Bronchial epithelial cell (primary cell): ENCODE measurements around the gene TXLNB. TPM values are rescaled to one million over a fixed set of nuclear protein-coding genes. Genes with fewer than 3 reads are reported as not detected.

Experiments
- DNase-seq: peaks from one replicate; pipeline ENCODE4 v3.0.0-alpha.2; 2010; ENCODE audit warnings: low read depth
- FAIRE-seq: peaks from 2 replicates; lab custom pipeline; 2011; peaks lifted over from hg19 to GRCh38; lab: Jason Lieb, UNC
- H3K27me3 ChIP-seq: 2 replicates; pipeline ENCODE4 v1.5.1; 2011; ENCODE audit warnings: low read length; ENCODE audit not compliant: control insufficient read depth, insufficient read depth
- H3K36me3 ChIP-seq: 2 replicates; pipeline ENCODE4 v1.5.1; 2011; ENCODE audit warnings: low read length; ENCODE audit not compliant: control insufficient read depth, insufficient read depth
- H3K4me3 ChIP-seq: 2 replicates; pipeline ENCODE4 v1.5.1; 2011; ENCODE audit warnings: mild to moderate bottlenecking, low read depth, low read length, control low read depth
- total RNA-seq: library from RNA; depleted of rRNA; stranded (reverse); fragments of >200 nt; gene quantifications from 2 replicates; pipeline ENCODE4 v1.2.1, GENCODE V29; 2014
- TF ChIP-seq, protein P1 (sequence below): IDR thresholded peaks from 2 replicates; pipeline ENCODE4 v1.5.1; 2011; ENCODE audit warnings: mild to moderate bottlenecking, moderate library complexity, low read length, control low read depth, inconsistent platforms; ENCODE audit not compliant: insufficient read depth, severe bottlenecking

TXLNB gene
- total RNA-seq, 1 donor from 2014 or later: under 0.01 TPM

DNA sequence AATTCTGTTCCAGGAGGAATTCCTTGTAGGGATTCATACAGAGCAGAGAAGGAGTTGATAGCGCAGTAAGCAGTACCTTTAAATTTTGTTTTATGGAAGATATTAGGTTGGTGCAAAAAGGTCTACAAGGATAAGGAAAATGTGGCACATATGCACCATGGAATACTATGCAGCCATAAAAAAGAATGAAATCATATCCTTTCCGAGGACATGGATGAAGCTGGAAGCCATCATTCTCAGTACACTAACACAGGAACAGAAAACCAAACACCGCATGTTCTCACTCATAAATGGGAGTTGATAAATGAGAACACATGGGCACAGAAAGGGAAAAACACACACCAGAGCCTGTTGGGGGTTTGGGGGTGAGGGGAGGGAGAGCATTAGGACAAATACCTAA is 37.4 kb upstream of the TXLNB start:
- H3K36me3 ChIP-seq: no peaks in the 10 kb centered on the region
- H3K4me3 ChIP-seq: no peak overlapping the region
- FAIRE-seq: no peak
- TF ChIP-seq, protein P1, sequence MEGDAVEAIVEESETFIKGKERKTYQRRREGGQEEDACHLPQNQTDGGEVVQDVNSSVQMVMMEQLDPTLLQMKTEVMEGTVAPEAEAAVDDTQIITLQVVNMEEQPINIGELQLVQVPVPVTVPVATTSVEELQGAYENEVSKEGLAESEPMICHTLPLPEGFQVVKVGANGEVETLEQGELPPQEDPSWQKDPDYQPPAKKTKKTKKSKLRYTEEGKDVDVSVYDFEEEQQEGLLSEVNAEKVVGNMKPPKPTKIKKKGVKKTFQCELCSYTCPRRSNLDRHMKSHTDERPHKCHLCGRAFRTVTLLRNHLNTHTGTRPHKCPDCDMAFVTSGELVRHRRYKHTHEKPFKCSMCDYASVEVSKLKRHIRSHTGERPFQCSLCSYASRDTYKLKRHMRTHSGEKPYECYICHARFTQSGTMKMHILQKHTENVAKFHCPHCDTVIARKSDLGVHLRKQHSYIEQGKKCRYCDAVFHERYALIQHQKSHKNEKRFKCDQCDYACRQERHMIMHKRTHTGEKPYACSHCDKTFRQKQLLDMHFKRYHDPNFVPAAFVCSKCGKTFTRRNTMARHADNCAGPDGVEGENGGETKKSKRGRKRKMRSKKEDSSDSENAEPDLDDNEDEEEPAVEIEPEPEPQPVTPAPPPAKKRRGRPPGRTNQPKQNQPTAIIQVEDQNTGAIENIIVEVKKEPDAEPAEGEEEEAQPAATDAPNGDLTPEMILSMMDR: no peak
- H3K27me3 ChIP-seq: no peaks in the 10 kb centered on the region
- DNase-seq: no peak

DNA sequence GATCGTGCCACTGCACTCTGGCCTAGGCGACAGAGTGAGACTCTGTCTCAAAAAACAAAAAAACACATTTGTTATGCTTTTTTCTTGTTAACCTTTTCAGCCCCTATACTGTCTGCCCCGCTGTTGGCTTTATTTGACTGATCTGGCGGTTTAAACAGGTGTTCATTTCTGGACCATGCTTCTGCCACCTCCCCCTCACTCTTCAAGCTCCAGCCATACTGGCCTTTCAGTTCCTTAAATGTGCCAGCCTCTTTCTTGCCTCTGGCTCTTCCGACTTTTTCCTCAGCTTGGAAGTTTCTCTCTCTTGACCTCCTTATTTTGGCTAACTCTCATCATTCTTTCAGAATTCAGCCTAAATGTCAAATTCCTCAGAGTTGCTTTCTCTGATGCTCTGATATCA is 35.2 kb upstream of the TXLNB start:
- Histone ChIP-seq H3K27me3 (no peaks in the 10 kb centered on the region), H3K36me3 (no peaks in the 10 kb centered on the region), H3K4me3 (no peak overlapping the region)
- DNase-seq (no peak), FAIRE-seq (no peak)
- TF ChIP-seq, protein P1: no peak

GRCh38 chr6:139325686-139326085 is 33.9 kb upstream of the TXLNB start:
- FAIRE-seq (no peak), DNase-seq (no peak)
- Histone ChIP-seq H3K4me3 (no peak overlapping the region), H3K27me3 (no peaks in the 10 kb centered on the region), H3K36me3 (no peaks in the 10 kb centered on the region)
- TF ChIP-seq, protein P1: no peak

GRCh38 chr6:139325125-139325524 is 33.3 kb upstream of the TXLNB start:
- TF ChIP-seq, protein P1: no peak
- FAIRE-seq (no peak), DNase-seq (no peak)
- no peaks in the 10 kb centered on the region for H3K27me3 ChIP-seq
- no peak overlapping the region for H3K4me3 ChIP-seq
- no peaks in the 10 kb centered on the region for H3K36me3 ChIP-seq

DNA sequence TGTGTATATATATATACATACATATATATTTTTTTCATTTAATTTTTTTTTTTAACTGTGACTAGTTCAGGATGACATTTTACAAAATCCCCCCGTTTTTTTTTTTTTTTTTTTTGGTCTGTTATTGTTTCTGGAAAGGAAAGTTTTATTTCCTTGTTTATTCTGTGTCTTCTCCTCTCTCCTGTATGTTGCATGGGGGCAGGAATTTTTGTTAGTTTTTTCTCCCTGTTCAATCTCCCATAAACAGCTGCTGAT is 32.4 kb upstream of the TXLNB start:
- no peaks in the 10 kb centered on the region for H3K36me3 ChIP-seq
- TF ChIP-seq, protein P1: no peak
- no peaks in the 10 kb centered on the region for H3K27me3 ChIP-seq
- DNase-seq: no peak
- no peak for FAIRE-seq
- no peak overlapping the region for H3K4me3 ChIP-seq

- no peaks in the 10 kb centered on the region for H3K36me3 ChIP-seq
- TF ChIP-seq, protein P1: no peak
- FAIRE-seq: no peak
- DNase-seq: no peak
- H3K4me3 ChIP-seq: no peak overlapping the region
- H3K27me3 ChIP-seq: no peaks in the 10 kb centered on the region
Measured at GRCh38 chr6:139323511-139324300, 31.9 kb upstream of the TXLNB start.
